GM12801 (cell line): ENCODE measurements around the gene R3HDML.

Experiments used
- CTCF ChIP-seq: IDR thresholded peaks from one replicate; pipeline ENCODE4 v1.5.1; 2011; ENCODE audit warnings: control low read depth; ENCODE audit not compliant: insufficient read length; ENCODE audit errors: extremely low read depth

R3HDML gene

GRCh38 chr20:44302026-44302669 lies 34.7 kb upstream of the R3HDML start:
- TF ChIP-seq CTCF: no peak

GRCh38 chr20:44302736-44303135 lies 34.1 kb upstream of the R3HDML start:
- TF ChIP-seq CTCF: no peak

GRCh38 chr20:44304383-44304782 lies 32.5 kb upstream of the R3HDML start:
- TF ChIP-seq CTCF: no peak

GRCh38 chr20:44306927-44307326 lies 29.9 kb upstream of the R3HDML start:
- TF ChIP-seq CTCF: no peak

- no peak for TF ChIP-seq CTCF
These were observed 26.8 kb upstream of the R3HDML start for GRCh38 chr20:44309763-44310663.

- TF ChIP-seq CTCF: no peak
These were observed 25.9 kb upstream of the R3HDML start, which contains the start of gene FITM2 for GRCh38 chr20:44310664-44311639. Gene FITM2 (minus strand): TSS chr20:44311202. CDS start chr20:44311148, 54 bp downstream.

- no peak for TF ChIP-seq CTCF
These were observed 22.0 kb upstream of the R3HDML start for GRCh38 chr20:44314870-44315269.
